Kidney epithelial cell (primary cell): Measurements from ENCODE around the gene SSX4. TPM values are rescaled to one million over a fixed set of nuclear protein-coding genes. Genes with fewer than 3 reads are reported as not detected.
"Not testable (repeated sequence)": the region's sequence is repeated elsewhere in the genome, so short reads cannot be mapped to it uniquely, and the experiment has no call there.

Experiments
- DNase-seq: peaks from one replicate; pipeline ENCODE4 v3.0.0-alpha.2; 2010; ENCODE audit warnings: low read depth
- H3K27me3 ChIP-seq: 2 replicates; pipeline ENCODE4 v1.6.0; 2011; ENCODE audit warnings: low read length; ENCODE audit not compliant: control insufficient read depth, insufficient read depth
- H3K36me3 ChIP-seq: 2 replicates; pipeline ENCODE4 v1.5.1; 2011; ENCODE audit warnings: low read length; ENCODE audit not compliant: control insufficient read depth, insufficient read depth
- H3K4me3 ChIP-seq: 2 replicates; pipeline ENCODE4 v1.5.1; 2011; ENCODE audit warnings: low read depth, mild to moderate bottlenecking, control low read depth, low read length
- total RNA-seq: library from RNA; depleted of rRNA; stranded (reverse); fragments of >200 nt; gene quantifications from 2 replicates; pipeline ENCODE4 v1.2.3, GENCODE V29; 2015
- TF ChIP-seq, protein P1 (sequence below): IDR thresholded peaks from 2 replicates; pipeline ENCODE4 v1.5.1; 2011; ENCODE audit warnings: mild to moderate bottlenecking, moderate library complexity, low read length, control low read depth, inconsistent platforms; ENCODE audit not compliant: insufficient read depth, poor library complexity, severe bottlenecking

Gene SSX4, protein sequence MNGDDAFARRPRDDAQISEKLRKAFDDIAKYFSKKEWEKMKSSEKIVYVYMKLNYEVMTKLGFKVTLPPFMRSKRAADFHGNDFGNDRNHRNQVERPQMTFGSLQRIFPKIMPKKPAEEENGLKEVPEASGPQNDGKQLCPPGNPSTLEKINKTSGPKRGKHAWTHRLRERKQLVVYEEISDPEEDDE
- not detected in 2 replicates for total RNA-seq

DNA sequence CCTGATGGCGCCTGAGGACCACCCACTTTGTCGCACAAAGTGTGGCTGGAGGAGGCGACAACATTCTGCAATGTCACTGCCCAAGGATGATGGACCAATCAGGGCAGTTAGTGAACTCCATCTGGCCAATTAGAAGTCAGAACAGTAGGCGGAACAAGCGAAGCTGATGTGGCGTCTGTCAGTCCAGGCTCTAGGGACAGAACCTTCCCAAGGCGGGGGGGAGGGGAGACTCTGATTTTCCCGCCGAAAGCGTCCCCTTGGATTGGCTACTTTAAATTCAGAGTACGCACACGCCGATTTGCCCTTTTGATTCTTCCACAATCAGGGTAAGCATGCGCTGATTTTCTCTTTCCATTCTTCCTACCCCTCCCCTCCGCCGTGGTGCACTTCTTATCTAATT lies at the start of gene SSX4:
Gene SSX4 (plus strand): TSS at position 301 of the 400 bp plus-strand sequence. CDS start 515 bp downstream, outside the sequence.
- DNase-seq: not testable (repeated sequence)

DNA sequence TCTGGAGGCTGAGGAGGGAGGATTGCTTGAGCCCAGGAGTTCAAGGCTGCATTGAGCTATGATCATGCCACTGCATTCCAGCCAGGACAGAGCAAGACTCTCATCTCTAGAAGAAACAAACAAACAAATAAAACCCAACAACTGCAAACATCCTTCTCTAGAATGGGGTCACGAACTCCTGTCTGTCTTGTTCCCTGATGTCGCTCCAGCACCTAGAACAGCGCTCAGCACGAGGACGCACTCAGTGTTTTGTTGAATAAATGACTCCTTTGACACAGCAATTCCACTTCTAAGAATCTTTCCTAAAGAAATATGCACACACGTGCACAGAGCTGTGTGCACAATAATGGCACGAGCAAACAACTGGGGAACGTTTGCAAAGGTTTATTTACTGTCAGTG lies 37.3 kb upstream of the SSX4 start:
- not testable (repeated sequence) for H3K4me3 ChIP-seq, H3K27me3 ChIP-seq, H3K36me3 ChIP-seq, DNase-seq

More for the DNA sequence above, at the start of gene SSX4:
- H3K4me3 ChIP-seq, H3K27me3 ChIP-seq, H3K36me3 ChIP-seq: not testable (repeated sequence)

DNA sequence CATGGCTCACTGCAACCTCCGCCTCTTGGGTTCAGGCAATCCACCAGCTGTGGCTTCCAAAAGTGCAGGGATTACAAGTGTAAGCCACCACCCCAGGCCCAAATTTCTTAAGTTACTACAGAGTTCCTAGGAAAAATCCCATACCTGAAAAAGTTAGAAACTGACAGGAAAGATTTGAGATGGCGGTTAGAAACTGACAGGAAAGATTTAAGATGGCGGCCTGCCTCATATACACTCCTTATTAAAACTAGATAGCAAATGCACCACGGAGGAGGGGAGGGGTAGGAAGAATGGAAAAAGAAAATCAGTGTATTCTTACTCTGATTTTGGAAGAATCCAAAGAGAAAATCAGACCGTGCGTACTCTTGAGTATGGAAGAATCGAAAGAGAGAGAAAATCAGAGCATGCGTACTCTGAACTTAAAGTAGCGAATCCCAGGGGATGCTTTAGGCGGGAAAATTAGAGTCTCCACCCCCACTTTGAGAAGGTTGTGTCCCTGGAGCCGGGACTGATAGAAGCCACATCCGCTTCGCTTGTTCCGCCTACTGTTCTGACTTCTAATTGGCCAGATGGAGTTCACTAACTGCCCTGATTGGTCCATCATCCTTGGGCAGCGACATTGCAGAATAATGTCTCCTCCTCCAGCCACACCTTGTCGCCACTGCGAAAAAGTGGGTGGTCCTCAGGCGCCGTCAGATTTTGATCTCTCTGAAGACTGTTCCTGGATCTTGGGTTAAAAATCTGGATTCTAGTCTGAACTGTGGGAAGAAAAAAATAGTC lies 26.8 kb upstream of the SSX4 start, which contains the start of gene SSX3:
Gene SSX3 (minus strand): TSS at position 389 of the 780 bp plus-strand sequence. CDS start 1,454 bp downstream, outside the sequence.
- DNase-seq, H3K27me3 ChIP-seq, H3K4me3 ChIP-seq, H3K36me3 ChIP-seq: not testable (repeated sequence)

DNA sequence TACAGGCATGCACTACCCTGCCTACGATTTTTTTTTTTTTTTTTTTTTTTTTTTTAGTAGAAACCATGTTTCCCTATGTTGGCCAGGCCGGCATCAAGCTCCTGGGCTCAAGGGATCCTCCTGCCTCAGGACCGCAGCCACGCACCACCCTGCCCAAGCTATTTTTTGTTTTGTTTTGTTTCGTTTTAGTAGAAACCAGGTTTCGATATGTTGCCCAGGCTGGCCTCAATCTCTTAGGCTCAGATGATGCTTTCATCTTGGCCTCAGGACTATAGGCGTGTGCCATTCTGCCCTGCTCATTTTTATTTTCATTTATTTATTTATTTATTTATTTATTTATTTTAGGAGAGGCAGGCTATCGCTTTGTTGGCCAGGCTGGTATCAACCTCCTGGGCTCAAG lies 25.7 kb upstream of the SSX4 start:
- no peak for DNase-seq
- no peaks in the 10 kb centered on the region for H3K27me3 ChIP-seq
- H3K36me3 ChIP-seq: no peaks in the 10 kb centered on the region
- H3K4me3 ChIP-seq: no peak overlapping the region
- TF ChIP-seq, protein P1, sequence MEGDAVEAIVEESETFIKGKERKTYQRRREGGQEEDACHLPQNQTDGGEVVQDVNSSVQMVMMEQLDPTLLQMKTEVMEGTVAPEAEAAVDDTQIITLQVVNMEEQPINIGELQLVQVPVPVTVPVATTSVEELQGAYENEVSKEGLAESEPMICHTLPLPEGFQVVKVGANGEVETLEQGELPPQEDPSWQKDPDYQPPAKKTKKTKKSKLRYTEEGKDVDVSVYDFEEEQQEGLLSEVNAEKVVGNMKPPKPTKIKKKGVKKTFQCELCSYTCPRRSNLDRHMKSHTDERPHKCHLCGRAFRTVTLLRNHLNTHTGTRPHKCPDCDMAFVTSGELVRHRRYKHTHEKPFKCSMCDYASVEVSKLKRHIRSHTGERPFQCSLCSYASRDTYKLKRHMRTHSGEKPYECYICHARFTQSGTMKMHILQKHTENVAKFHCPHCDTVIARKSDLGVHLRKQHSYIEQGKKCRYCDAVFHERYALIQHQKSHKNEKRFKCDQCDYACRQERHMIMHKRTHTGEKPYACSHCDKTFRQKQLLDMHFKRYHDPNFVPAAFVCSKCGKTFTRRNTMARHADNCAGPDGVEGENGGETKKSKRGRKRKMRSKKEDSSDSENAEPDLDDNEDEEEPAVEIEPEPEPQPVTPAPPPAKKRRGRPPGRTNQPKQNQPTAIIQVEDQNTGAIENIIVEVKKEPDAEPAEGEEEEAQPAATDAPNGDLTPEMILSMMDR: no peak

DNA sequence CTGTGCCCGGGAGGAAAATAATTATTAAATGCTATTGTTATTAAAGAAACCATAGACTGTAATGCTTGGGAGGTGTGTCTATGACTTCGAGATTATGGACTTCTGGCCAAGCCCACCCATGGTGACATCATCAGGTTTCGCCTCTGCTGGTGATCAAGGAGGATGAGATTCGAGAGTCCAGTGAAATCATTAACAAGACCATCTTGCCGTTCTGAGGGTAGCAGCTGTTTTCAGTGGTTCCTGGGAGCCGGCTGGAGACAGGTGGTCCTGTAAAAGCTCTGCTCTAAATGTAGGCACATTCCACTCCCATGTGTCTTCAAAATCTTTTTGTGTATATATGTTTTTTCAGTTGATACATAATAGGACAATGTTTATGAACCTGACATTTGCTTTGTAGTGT lies 24.1 kb upstream of the SSX4 start:
- H3K27me3 ChIP-seq, H3K4me3 ChIP-seq, H3K36me3 ChIP-seq, DNase-seq: not testable (repeated sequence)

DNA sequence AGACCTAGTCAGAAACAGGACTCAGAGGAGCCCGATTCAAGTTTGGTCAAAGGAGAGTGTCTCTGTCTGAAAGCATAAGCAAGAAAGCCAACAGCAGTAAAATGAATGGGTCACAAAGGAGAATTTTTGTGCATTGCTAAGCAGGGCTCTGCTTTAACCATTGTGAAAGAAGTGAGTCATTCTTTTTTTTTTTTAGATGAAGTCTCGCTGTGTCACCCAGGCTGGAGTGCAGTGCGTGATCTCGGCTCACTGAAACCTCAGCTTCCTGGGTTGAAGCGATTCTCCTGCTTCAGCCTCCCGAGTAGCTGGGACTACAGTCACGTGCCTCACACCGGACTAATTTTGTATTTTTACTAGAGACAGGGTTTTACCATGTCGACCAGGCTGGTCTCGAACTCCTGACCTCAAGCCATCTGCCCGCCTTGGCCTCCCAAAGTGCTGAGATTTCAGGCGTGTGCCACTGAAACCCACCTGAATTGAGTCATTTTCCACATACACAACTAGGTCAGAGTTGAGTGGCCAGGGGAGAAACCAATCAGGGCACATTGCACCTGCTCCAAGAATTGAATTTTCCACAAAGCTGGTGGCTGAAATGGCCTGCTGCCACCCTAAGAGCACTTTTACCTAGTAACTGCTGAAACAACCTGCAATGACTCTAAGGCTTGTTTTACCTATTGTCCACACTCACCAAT lies 15.5 kb upstream of the SSX4 start:
- not testable (repeated sequence) for H3K4me3 ChIP-seq

DNA sequence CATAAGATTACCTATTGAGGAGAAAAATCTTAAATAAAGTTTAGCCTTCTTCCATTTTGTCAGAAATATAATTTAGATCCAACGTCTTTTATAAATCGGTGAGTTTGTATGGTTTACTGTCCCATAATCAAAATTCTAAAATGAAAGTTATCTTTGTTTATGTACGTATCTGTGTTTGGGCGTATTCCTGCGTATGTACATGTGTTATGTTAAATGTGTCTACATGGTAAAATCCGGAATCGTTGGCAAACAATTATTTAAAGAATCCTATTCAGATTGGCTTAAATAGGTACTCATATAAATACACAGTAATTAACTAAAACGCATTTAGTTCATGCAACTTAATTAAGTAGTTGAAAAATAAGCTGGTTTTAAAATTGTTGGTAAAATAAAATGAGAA lies 12.9 kb upstream of the SSX4 start:
- H3K36me3 ChIP-seq, H3K27me3 ChIP-seq, H3K4me3 ChIP-seq, DNase-seq: not testable (repeated sequence)

More for the DNA sequence above, 15.5 kb upstream of the SSX4 start:
- not testable (repeated sequence) for H3K27me3 ChIP-seq, DNase-seq, H3K36me3 ChIP-seq

DNA sequence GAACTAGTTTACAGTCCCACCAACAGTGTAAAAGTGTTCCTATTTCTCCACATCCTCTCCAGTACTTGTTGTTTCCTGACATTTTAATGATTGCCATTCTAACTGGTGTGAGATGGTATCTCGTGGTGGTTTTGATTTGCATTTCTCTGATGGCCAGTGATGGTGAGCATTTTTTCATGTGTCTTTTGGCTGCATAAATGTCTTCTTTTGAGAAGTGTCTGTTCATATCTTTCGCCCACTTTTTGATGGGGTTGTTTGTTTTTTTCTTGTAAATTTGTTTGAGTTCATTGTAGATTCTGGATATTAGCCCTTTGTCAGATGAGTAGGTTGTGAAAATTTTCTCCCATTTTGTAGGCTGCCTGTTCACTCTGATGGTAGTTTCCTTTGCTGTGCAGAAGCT lies 13.6 kb downstream of the SSX4 start:
- not testable (repeated sequence) for H3K4me3 ChIP-seq, H3K36me3 ChIP-seq, H3K27me3 ChIP-seq, DNase-seq

DNA sequence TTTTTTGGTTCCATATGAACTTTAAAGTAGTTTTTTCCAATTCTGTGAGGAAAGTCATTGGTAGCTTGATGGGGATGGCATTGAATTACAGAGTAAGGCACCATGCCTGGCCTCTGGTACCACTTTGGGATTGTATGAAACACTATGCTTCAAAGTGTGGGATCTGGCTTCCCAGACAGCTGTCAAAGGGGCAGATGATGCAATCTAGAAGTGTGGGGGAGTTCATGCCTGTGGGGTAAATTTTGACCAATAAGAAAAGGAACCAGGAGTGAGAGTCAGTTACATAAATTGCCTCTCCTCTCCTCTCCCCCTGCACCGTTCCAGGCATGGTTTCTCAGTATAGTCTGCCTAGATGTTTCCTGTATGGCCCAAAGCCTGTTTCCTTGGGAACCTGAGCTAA lies 14.5 kb downstream of the SSX4 start:
- DNase-seq, H3K36me3 ChIP-seq, H3K4me3 ChIP-seq, H3K27me3 ChIP-seq: not testable (repeated sequence)

DNA sequence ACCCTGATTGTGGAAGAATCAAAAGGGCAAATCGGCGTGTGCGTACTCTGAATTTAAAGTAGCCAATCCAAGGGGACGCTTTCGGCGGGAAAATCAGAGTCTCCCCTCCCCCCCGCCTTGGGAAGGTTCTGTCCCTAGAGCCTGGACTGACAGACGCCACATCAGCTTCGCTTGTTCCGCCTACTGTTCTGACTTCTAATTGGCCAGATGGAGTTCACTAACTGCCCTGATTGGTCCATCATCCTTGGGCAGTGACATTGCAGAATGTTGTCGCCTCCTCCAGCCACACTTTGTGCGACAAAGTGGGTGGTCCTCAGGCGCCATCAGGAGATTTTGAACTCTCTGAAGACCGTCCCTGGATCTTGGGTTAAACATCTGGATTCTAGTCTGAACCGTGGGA lies 28.5 kb downstream of the SSX4 start, which contains the start of gene SSX4B:
Gene SSX4B (minus strand): TSS at position 101 of the 400 bp plus-strand sequence. CDS start 588 bp downstream, outside the sequence.
- H3K36me3 ChIP-seq, DNase-seq, H3K27me3 ChIP-seq, H3K4me3 ChIP-seq: not testable (repeated sequence)

DNA sequence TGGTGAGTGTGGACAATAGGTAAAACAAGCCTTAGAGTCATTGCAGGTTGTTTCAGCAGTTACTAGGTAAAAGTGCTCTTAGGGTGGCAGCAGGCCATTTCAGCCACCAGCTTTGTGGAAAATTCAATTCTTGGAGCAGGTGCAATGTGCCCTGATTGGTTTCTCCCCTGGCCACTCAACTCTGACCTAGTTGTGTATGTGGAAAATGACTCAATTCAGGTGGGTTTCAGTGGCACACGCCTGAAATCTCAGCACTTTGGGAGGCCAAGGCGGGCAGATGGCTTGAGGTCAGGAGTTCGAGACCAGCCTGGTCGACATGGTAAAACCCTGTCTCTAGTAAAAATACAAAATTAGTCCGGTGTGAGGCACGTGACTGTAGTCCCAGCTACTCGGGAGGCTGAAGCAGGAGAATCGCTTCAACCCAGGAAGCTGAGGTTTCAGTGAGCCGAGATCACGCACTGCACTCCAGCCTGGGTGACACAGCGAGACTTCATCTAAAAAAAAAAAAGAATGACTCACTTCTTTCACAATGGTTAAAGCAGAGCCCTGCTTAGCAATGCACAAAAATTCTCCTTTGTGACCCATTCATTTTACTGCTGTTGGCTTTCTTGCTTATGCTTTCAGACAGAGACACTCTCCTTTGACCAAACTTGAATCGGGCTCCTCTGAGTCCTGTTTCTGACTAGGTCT lies 43.8 kb downstream of the SSX4 start:
- not testable (repeated sequence) for H3K4me3 ChIP-seq, H3K36me3 ChIP-seq, H3K27me3 ChIP-seq, DNase-seq

DNA sequence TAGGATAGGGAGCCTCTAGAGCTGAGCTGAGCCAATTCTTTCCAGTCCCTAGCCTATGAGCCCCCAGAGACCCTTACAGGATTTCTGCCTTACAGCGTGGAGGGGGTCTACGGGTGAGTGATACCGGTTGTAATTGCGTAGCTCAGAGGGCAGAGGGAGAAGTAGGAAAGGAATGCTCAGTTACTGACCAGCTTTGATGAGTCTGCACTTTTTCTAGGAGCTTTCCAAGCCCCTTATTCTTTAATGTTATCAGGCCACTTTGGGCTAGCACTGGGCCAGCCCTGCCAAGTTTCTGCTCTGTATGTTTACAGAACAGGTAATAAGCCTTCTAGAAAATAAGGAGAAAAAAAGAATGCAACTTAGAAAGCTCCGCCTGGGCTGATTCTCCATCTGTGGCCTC lies 46.3 kb downstream of the SSX4 start:
- not testable (repeated sequence) for H3K4me3 ChIP-seq, H3K36me3 ChIP-seq, DNase-seq, H3K27me3 ChIP-seq

DNA sequence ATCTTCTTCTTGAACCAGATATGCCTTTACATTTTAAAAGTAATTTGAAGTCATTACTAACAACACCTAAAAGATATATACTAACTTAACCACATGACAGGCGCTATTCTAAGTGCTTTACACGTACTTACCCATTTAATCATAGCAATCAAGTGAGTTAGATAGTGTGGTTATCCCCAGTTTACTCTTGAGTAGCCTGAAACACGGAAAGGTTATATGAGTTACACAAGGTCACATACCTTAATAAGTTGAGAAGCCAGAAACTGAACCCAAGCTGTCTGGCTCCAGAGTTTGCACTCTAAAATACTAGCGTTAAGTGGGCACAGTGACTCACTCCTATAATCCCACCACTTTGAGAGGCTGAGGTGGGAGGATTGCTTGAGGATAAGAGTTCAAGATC lies 46.8 kb downstream of the SSX4 start:
- H3K36me3 ChIP-seq, H3K27me3 ChIP-seq, DNase-seq, H3K4me3 ChIP-seq: not testable (repeated sequence)
